IMR-90 (cell line): ENCODE measurements around the gene PPBP. TPM values are rescaled to one million over a fixed set of nuclear protein-coding genes. Genes with fewer than 3 reads are reported as not detected.

Experiments
- ATAC-seq: fragments of 200-7000 bp; cut with Tn5 transposase; 2 replicates; pipeline ENCODE4 v1.9.1; 2020; ENCODE audit warnings: low read depth, mild to moderate bottlenecking, moderate library complexity
- BruUV-seq: library from RNA; stranded (reverse); fragments of 400-500 nt; replicated peaks from 2 replicates; lab custom pipeline; 2021; lab: Mats Ljungman, UMichigan
- CTCF ChIA-PET: fragments of 300-600 bp; formaldehyde crosslinking; extraction: SDS; loops from one replicate; lab custom pipeline; 2021; ENCODE audit warnings: antibody characterized with exemption; lab: Yijun Ruan, JAX
- POLR2A ChIA-PET: fragments of 300-600 bp; sonication (Branson Sonifier 250); formaldehyde crosslinking; loops from one replicate; lab custom pipeline; 2022; ENCODE audit warnings: antibody characterized with exemption; ENCODE audit not compliant: unreplicated experiment; lab: Charles Lee
- DNase-seq: peaks from one replicate; pipeline ENCODE4 v3.0.0; 2013
- H2AFZ ChIP-seq: replicated peaks from 2 replicates; pipeline ENCODE3; 2013; ENCODE audit warnings: low read length, mild to moderate bottlenecking; ENCODE audit not compliant: poor library complexity
- H2AK5ac ChIP-seq: 2 replicates; pipeline ENCODE4 v1.6.1; 2013; ENCODE audit warnings: low read depth, low read length, inconsistent platforms
- H2AK9ac ChIP-seq: replicated peaks from 2 replicates; pipeline ENCODE3; 2013; ENCODE audit warnings: mild to moderate bottlenecking, low read depth, low read length, moderate library complexity; ENCODE audit not compliant: poor library complexity
- H2BK120ac ChIP-seq: 2 replicates; pipeline ENCODE4 v1.6.1; 2013; ENCODE audit warnings: low read depth, low read length, inconsistent platforms
- H2BK15ac ChIP-seq: 3 replicates; pipeline ENCODE4 v1.6.1; 2013; ENCODE audit warnings: low read depth, low read length, inconsistent platforms
- H2BK20ac ChIP-seq: 2 replicates; pipeline ENCODE4 v1.6.1; 2013; ENCODE audit warnings: low read depth, mild to moderate bottlenecking, inconsistent platforms, low read length, moderate library complexity
- H2BK5ac ChIP-seq: 2 replicates; pipeline ENCODE4 v1.6.1; 2013; ENCODE audit warnings: mild to moderate bottlenecking, low read depth, low read length, inconsistent platforms; ENCODE audit not compliant: poor library complexity, severe bottlenecking
- H3K14ac ChIP-seq: replicated peaks from 2 replicates; pipeline ENCODE4 v1.6.1; 2013; ENCODE audit warnings: low read depth, low read length, inconsistent platforms
- H3K18ac ChIP-seq: 2 replicates; pipeline ENCODE4 v1.6.1; 2013; ENCODE audit warnings: low read depth, low read length, control low read depth
- H3K23ac ChIP-seq: 2 replicates; pipeline ENCODE4 v1.6.1; 2013; ENCODE audit warnings: low read depth, low read length, inconsistent platforms
- H3K27ac ChIP-seq: 2 replicates; pipeline ENCODE4 v1.5.1; 2013; ENCODE audit warnings: mild to moderate bottlenecking, control low read depth, low read length; ENCODE audit not compliant: insufficient read depth
- H3K27me3 ChIP-seq: 2 replicates; pipeline ENCODE4 v1.6.1; 2013; ENCODE audit warnings: low read length; ENCODE audit not compliant: control insufficient read depth, insufficient read depth
- H3K36me3 ChIP-seq: 2 replicates; pipeline ENCODE4 v1.6.1; 2013; ENCODE audit warnings: low read length, mixed read lengths; ENCODE audit not compliant: control insufficient read depth, insufficient read depth
- H3K4ac ChIP-seq: 2 replicates; pipeline ENCODE4 v1.6.1; 2013; ENCODE audit warnings: low read depth, low read length, inconsistent platforms
- H3K4me1 ChIP-seq: 2 replicates; pipeline ENCODE4 v1.6.1; 2013; ENCODE audit warnings: low read length, mixed read lengths; ENCODE audit not compliant: control insufficient read depth, insufficient read depth
- H3K4me2 ChIP-seq: 2 replicates; pipeline ENCODE4 v1.6.1; 2013; ENCODE audit warnings: low read depth, mild to moderate bottlenecking, control low read depth, low read length, moderate library complexity
- H3K4me3 ChIP-seq: 2 replicates; pipeline ENCODE4 v1.5.1; 2013; ENCODE audit warnings: low read depth, mild to moderate bottlenecking, control low read depth, low read length, moderate library complexity; ENCODE audit not compliant: insufficient read depth
- H3K56ac ChIP-seq: 2 replicates; pipeline ENCODE4 v1.6.1; 2013; ENCODE audit warnings: low read length, inconsistent platforms; ENCODE audit not compliant: insufficient read depth; ENCODE audit errors: extremely low read depth
- H3K79me1 ChIP-seq, 2 experiments: 2 replicates each; pipeline ENCODE4 v1.6.1; 2013; ENCODE audit warnings: low read length in 2 of 2, inconsistent platforms in 1 of 2, low read depth in 1 of 2
- H3K9ac ChIP-seq: 2 replicates; pipeline ENCODE4 v1.6.1; 2013; ENCODE audit warnings: low read depth, low read length, control low read depth
- H3K9me1 ChIP-seq: 2 replicates; pipeline ENCODE4 v1.6.1; 2013; ENCODE audit warnings: low read length, inconsistent platforms; ENCODE audit not compliant: insufficient read depth
- H3K9me3 ChIP-seq: 2 replicates; pipeline ENCODE4 v1.6.1; 2013; ENCODE audit warnings: low read length; ENCODE audit not compliant: control insufficient read depth, insufficient read depth
- H4K20me1 ChIP-seq: 2 replicates; pipeline ENCODE4 v1.6.1; 2013; ENCODE audit warnings: low read length, inconsistent platforms; ENCODE audit not compliant: insufficient read depth
- H4K5ac ChIP-seq: 2 replicates; pipeline ENCODE4 v1.6.1; 2013; ENCODE audit warnings: mild to moderate bottlenecking, low read depth, low read length, control low read depth
- H4K8ac ChIP-seq, 2 experiments: 2 replicates each; pipeline ENCODE4 v1.6.1; 2013; ENCODE audit warnings: low read depth in 2 of 2, low read length in 2 of 2, control low read depth in 1 of 2, inconsistent platforms in 1 of 2
- H4K91ac ChIP-seq: 2 replicates; pipeline ENCODE4 v1.6.1; 2013; ENCODE audit warnings: low read depth, low read length, inconsistent platforms; ENCODE audit not compliant: insufficient read depth
- BHLHE40 ChIP-seq: fragments of 150-350 bp; IDR thresholded peaks from 2 replicates; pipeline ENCODE4 v1.6.1; 2016; ENCODE audit warnings: mild to moderate bottlenecking, low read depth, low read length
- CEBPB ChIP-seq: IDR thresholded peaks from 2 replicates; pipeline ENCODE4 v1.6.1; 2012; ENCODE audit warnings: low read depth, low read length, improper control_type of control experiment
- CHD1 ChIP-seq: IDR thresholded peaks from 2 replicates; pipeline ENCODE4 v1.6.1; 2012; ENCODE audit warnings: low read depth, low read length, improper control_type of control experiment
- CTCF ChIP-seq: conservative IDR thresholded peaks from 2 replicates; pipeline ENCODE4 v1.5.1; 2012; ENCODE audit warnings: mild to moderate bottlenecking, low read depth, low read length, improper control_type of control experiment
- ELK1 ChIP-seq: fragments of 150-350 bp; IDR thresholded peaks from 2 replicates; pipeline ENCODE4 v1.6.1; 2016; ENCODE audit warnings: low read depth, mild to moderate bottlenecking, low read length, moderate library complexity, borderline replicate concordance
- FOS ChIP-seq: fragments of 150-350 bp; IDR thresholded peaks from 2 replicates; pipeline ENCODE4 v1.6.1; 2016; ENCODE audit warnings: low read depth, low read length
- NFE2L2 ChIP-seq: fragments of 150-350 bp; IDR thresholded peaks from 2 replicates; pipeline ENCODE4 v1.6.1; 2016; ENCODE audit warnings: low read depth, mild to moderate bottlenecking, low read length
- RCOR1 ChIP-seq: IDR thresholded peaks from 2 replicates; pipeline ENCODE4 v1.6.1; 2012; ENCODE audit warnings: mild to moderate bottlenecking, low read length, improper control_type of control experiment; ENCODE audit not compliant: insufficient replicate concordance
- RFX5 ChIP-seq: IDR thresholded peaks from 2 replicates; pipeline ENCODE4 v1.8.0; 2012; ENCODE audit warnings: low read depth, mild to moderate bottlenecking, low read length, moderate library complexity
- SMC3 ChIP-seq: fragments of 150-350 bp; IDR thresholded peaks from 2 replicates; pipeline ENCODE4 v1.6.1; 2016; ENCODE audit warnings: low read depth, mild to moderate bottlenecking, antibody characterized with exemption, low read length, moderate library complexity
- whole genome bisulfite sequencing, 2 experiments: methylation state at CpG; one replicate each; pipeline versions ENCODE4 v1.1.5 to v1.1.7; 2013; ENCODE audit warnings: missing lambda C conversion rate in 2 of 2; ENCODE audit not compliant: insufficient read length in 1 of 2; ENCODE audit errors: extremely low coverage in 2 of 2; 5-methylcytosine and 5-hydroxymethylcytosine counted together
- dilution Hi-C: fragments of 300-500 bp; cut with HindIII; formaldehyde crosslinking; loops from one replicate; pipeline ENCODE4 v1.14.3; 2018; ENCODE audit warnings: low sequenced_read_pairs; ENCODE audit not compliant: unreplicated experiment
- in situ Hi-C: fragments of 300-500 bp; cut with MboI; formaldehyde crosslinking; loops from 3 replicates; pipeline ENCODE4 v1.14.3; 2019; ENCODE audit warnings: low sequenced_read_pairs, inconsistent platforms, mixed read lengths
- intact Hi-C: fragments of 100-400 bp; cut with micrococcal nuclease; formaldehyde crosslinking; loops from 2 replicates; pipeline ENCODE4 v1.10.0; 2022
- polyA plus RNA-seq, 3 experiments: library from polyadenylated mRNA; depleted of rRNA; stranded (reverse); fragments of >200 nt; gene quantifications; 2 replicates each; pipeline ENCODE4 v1.2.3, GENCODE V29; 2012; ENCODE audit warnings: low replicate concordance in 1 of 3
- total RNA-seq: library from RNA; depleted of rRNA; stranded (reverse); fragments of >200 nt; gene quantifications from 2 replicates; pipeline ENCODE4 v1.2.3, GENCODE V29; 2012
- TF ChIP-seq, protein P1 (sequence below): fragments of 150-350 bp; IDR thresholded peaks from 2 replicates; pipeline ENCODE4 v1.6.1; 2017; ENCODE audit warnings: mild to moderate bottlenecking, antibody characterized with exemption, low read length, low read depth

The PPBP gene
- total and polyA plus RNA-seq, 2 of the 4 experiments (the other 2 are of a cell fraction) = not detected

- WGBS, 2 experiments = no CpG with 5 or more reads among the region's 1 CpG
Observed at GRCh38 chr4:74016068-74016467, 28.1 kb upstream of the PPBP start.

More at GRCh38 chr4:74016068-74016467, 28.1 kb upstream of the PPBP start:
- Histone ChIP-seq H3K4me2 (no peak overlapping the region; the same call in 1 of the 2 replicates), H3K18ac (peak overlapping the region; percentile 10; the same call in 1 of the 2 replicates), H2BK20ac (no peak overlapping the region), H4K5ac (no peak overlapping the region), H3K79me1 (no peaks in the 10 kb centered on the region), H3K14ac (no peak overlapping the region), H3K36me3 (no peaks in the 10 kb centered on the region), H2BK15ac (no peak overlapping the region), H2AK9ac (no peak overlapping the region), H3K27ac (no peak overlapping the region), H3K23ac (no peak overlapping the region), H4K8ac (no peak overlapping the region), H3K56ac (no peak overlapping the region), H2AK5ac (no peak overlapping the region), H4K91ac (no peak overlapping the region), H2BK120ac (no peak overlapping the region), H3K4me3 (no peak overlapping the region), H3K9ac (no peak overlapping the region), H3K9me3 (no peaks in the 10 kb centered on the region), H3K4ac (no peak overlapping the region), H3K9me1 (peaks cover 12% of the 10 kb centered on the region), H2AFZ (no peak overlapping the region), H3K27me3 (0 out of 2 replicates have a peak, but pooled peaks cover 2% of the 10 kb centered on the region), H4K20me1 (no peaks in the 10 kb centered on the region), H3K4me1 (peaks cover 12% of the 10 kb centered on the region), H2BK5ac (no peak overlapping the region)
- TF ChIP-seq RCOR1 (no peak), CTCF (no peak), BHLHE40 (no peak), NFE2L2 (no peak), RFX5 (no peak), ELK1 (no peak), CEBPB (no peak), SMC3 (no peak), FOS (no peak), CHD1 (no peak)
- TF ChIP-seq, protein P1, sequence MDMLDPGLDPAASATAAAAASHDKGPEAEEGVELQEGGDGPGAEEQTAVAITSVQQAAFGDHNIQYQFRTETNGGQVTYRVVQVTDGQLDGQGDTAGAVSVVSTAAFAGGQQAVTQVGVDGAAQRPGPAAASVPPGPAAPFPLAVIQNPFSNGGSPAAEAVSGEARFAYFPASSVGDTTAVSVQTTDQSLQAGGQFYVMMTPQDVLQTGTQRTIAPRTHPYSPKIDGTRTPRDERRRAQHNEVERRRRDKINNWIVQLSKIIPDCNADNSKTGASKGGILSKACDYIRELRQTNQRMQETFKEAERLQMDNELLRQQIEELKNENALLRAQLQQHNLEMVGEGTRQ = no peak
- POLR2A ChIA-PET = no interaction called here
- BruUV-seq = no TSS peak
- ATAC-seq (no peak), DNase-seq (peak; percentile 63)
- intact Hi-C loops (no loop called here), in situ Hi-C loops (no loop called here), dilution Hi-C loops (no loop called here)
- CTCF ChIA-PET = interaction anchor here (0.9 to 1.7 kb wide), 2 partner anchors 15 to 23 kb away, joined by 3 to 5 read pairs; partner anchors contain the start of gene CXCL3
